GM04504 (cell line): ENCODE measurements around the gene PROB1.
A peak's percentile ranks its signal among the peaks of the same experiment; 100 is the strongest.
"Not testable (repeated sequence)": the region's sequence is repeated elsewhere in the genome, so short reads cannot be mapped to it uniquely, and the experiment has no call there.

Source experiments
- DNase-seq: peaks from one replicate; pipeline ENCODE4 v3.0.0-alpha.2; 2012; ENCODE audit warnings: low read depth

The PROB1 gene

GRCh38 chr5:139394654-139395566 is at the start of gene PROB1:
PROB1 (minus strand) TSS chr5:139395104; CDS start chr5:139395081, 23 bp downstream.
- no peak for DNase-seq

- peak; percentile 63 for DNase-seq
Observed at GRCh38 chr5:139443831-139444453, 49.0 kb upstream of the PROB1 start.

GRCh38 chr5:139440416-139440815 is 45.5 kb upstream of the PROB1 start:
- DNase-seq: not testable (repeated sequence)

- peak; percentile 72 for DNase-seq
Observed at GRCh38 chr5:139439013-139439903, 44.4 kb upstream of the PROB1 start, which contains the start of gene DNAJC18. DNAJC18 (minus strand) TSS chr5:139439525; CDS start chr5:139439445, 80 bp downstream.

- DNase-seq: no peak
Observed at GRCh38 chr5:139438707-139439012, 43.8 kb upstream of the PROB1 start.

- no peak for DNase-seq
Observed at GRCh38 chr5:139435676-139436075, 40.8 kb upstream of the PROB1 start.

GRCh38 chr5:139431706-139432105 is 36.8 kb upstream of the PROB1 start:
- DNase-seq: no peak

GRCh38 chr5:139430015-139430414 is 35.1 kb upstream of the PROB1 start:
- DNase-seq: no peak

GRCh38 chr5:139426203-139426885 is 31.4 kb upstream of the PROB1 start:
- DNase-seq: peak; percentile 26

- no peak for DNase-seq
Observed at GRCh38 chr5:139425497-139425896, 30.6 kb upstream of the PROB1 start.

- peak; percentile 49 for DNase-seq
Observed at GRCh38 chr5:139422307-139422893, 27.5 kb upstream of the PROB1 start.

GRCh38 chr5:139419226-139420192 is 24.6 kb upstream of the PROB1 start:
- no peak for DNase-seq

GRCh38 chr5:139418793-139419192 is 23.9 kb upstream of the PROB1 start:
- DNase-seq: no peak

GRCh38 chr5:139417214-139417613 is 22.3 kb upstream of the PROB1 start:
- no peak for DNase-seq

- no peak for DNase-seq
Observed at GRCh38 chr5:139416651-139417050, 21.7 kb upstream of the PROB1 start.

GRCh38 chr5:139415869-139416268 is 21.0 kb upstream of the PROB1 start:
- DNase-seq: no peak

- no peak for DNase-seq
Observed at GRCh38 chr5:139415221-139415861, 20.4 kb upstream of the PROB1 start.

- no peak for DNase-seq
Observed at GRCh38 chr5:139414581-139415130, 19.8 kb upstream of the PROB1 start.

- no peak for DNase-seq
Observed at GRCh38 chr5:139413963-139414362, 19.1 kb upstream of the PROB1 start.
